GM19467 (cell line): ENCODE results near the gene CRTC1.

ENCODE experiments used
- ATAC-seq: cut with Tn5 transposase; IDR thresholded peaks from one replicate; pipeline ENCODE4 v1.9.1; 2021; ENCODE audit warnings: mild to moderate bottlenecking, moderate library complexity; ENCODE audit not compliant: unreplicated experiment

CRTC1 gene

GRCh38 chr19:18780631-18781030 is 97.2 kb downstream of the CRTC1 start:
- ATAC-seq = no peak

- no peak for ATAC-seq
Measured at GRCh38 chr19:18781047-18781600, 97.6 kb downstream of the CRTC1 start.

DNA sequence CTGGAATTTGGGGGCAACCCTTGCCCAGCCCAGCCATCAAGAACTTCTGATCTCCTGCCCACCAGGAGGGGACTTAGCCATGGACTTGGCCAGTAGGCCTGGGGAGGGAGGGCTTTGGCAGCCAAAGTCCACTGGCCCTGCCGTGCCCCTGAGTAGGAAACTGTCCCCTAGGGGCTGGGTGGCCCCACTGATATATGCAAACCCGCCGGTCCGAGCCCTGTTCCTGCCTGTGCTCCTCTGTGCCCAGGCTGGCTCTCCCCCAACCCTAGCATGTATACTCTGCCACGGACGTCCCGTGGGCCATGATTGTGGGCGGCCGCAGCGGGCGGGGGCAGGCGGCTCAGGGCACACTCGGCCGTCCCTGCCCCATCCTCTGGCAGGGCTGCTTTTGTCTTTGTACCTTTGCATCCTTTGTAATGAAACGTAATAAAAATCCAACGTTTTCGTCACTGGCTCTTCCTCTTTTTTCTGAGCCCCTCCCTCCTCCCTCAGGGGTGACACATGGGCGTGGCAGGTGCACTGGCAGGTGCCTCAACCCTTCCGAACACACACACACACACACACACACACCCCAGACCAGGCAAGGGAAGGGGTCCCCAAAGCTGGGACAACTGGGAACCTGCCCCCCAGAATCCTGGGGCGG is 98.5 kb downstream of the CRTC1 start:
- no peak for ATAC-seq

GRCh38 chr19:18782559-18783225 is 99.2 kb downstream of the CRTC1 start:
- no peak for ATAC-seq

- ATAC-seq = no peak
Measured at GRCh38 chr19:18783958-18784785, 100.7 kb downstream of the CRTC1 start.

DNA sequence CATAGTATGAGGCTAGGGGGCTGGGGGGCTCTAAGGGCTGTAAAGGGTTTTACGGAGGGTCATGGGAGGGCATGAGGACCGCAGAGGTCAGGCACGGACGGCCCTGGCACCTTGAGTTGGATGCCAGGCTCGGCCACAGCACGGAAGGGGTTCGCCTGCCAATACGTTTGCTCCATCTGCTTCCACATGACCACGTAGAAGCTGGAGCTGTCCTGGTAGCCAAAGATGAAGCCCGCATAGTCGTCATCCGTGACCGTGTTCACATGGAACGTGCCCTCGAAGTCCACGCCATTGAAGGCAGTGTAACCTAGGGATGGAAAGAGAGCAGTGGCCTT is 101.3 kb downstream of the CRTC1 start:
- no peak for ATAC-seq

- no peak for ATAC-seq
Measured at GRCh38 chr19:18785179-18786124, 102.0 kb downstream of the CRTC1 start.

DNA sequence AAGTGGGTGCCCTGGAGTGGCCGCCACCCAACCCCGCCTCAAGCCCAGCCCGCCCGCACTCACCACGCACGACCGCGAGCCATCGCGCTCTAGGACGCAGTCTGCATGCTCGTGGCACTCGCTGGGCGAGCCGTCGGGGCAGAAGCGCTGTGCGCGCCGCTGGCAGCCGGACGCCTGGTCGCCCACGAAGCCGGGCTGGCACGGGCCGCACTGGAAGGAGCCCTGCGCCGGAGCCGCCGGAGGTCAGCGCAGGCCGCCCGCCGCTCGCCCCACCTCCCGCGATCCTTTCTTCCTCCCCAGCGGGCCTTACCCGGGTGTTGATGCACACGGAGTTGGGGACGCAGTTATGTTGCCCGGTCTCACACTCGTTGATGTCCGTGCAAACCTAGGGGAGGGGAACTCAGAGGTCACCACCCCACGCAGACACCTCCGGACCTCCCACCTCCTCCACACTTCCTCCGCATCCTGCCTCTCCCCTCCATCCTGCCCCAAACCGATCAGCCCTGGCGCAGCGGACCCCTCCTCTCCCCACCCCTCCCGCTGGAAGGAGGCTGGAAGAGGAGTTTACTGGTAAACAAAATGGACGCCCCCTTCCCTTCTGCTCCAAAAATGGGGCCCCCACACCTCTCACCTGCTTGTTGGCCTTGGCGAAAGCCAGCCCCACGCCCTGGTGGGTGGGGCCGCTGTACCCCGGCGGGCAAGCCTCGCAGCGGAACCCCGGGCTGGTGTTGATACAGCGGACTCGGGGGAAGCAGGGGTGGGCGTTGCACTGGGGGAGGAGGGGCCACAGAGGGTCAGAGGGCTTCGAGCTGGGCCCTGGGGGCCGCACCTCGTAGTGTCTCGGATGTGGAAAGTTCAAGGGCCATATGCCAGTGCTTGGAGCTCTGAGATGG is 105.3 kb downstream of the CRTC1 start:
- no peak for ATAC-seq

DNA sequence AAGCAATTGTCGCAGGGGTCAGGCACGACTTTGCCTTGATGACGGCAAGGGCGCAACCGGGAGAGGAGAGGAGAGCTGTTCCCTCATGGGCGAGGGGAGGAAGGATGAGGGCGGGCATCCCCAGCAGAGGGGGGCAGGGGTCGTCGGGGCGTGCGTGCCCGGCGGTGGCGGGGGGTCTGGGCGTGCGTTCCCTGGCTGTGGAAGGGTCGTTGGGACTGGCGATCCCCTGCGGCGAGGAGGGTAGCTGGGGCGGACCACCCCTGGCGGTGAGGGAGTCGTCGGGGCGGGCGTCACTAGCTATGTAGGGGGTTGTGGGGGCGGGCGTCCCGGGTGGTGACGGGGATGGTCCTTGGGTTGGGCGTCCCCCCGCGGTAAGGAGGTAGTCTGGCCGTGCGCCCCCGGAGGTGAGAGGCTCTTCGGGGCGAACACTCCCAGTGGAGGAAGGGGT is 106.0 kb downstream of the CRTC1 start:
- no peak for ATAC-seq

GRCh38 chr19:18789883-18790565 is 106.5 kb downstream of the CRTC1 start:
- ATAC-seq = no peak

GRCh38 chr19:18790566-18791314 is 107.3 kb downstream of the CRTC1 start, which contains the start of gene COMP:
Gene COMP (minus strand): TSS chr19:18791305. CDS start chr19:18791269, 36 bp downstream.
- no peak for ATAC-seq

DNA sequence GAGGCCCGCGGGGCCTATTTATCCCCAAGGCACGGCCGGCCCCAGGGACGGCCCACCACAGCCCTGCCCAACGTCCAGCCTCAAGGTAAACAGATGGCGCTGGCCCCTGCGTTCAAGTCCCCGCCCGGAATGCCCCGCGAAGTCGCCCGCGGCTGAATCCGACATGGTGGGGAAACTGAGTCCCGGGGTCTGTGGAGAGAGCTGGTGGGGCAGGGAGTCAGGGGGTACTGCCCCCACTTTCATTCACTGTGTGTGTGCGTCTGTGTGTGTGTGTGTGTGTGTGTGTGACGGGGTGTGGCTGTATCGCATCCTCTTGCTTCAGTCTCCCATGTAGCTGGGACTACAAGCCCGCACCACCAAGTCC is 107.8 kb downstream of the CRTC1 start:
- no peak for ATAC-seq

DNA sequence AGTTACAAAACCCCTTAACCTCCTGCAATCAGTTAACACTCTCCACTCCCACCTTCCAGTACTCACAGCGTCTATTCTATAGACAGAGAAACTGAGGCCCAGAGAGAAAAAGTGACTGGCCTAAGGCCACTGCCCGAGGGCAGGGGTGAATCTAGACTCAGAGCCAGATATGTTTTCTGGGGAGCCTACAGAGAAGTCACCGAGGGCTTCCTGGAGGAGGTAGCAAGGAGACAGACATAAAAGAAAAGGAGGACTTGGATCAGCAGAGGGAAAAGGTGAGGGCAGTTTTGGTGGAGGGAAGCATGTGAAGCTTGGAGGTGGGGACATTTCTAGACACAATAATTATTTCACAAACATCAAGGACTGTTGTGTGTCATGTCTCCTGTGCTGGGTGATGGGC is 109.2 kb downstream of the CRTC1 start:
- ATAC-seq = no peak

GRCh38 chr19:18793144-18794028 is 109.9 kb downstream of the CRTC1 start:
- ATAC-seq = no peak

- ATAC-seq = no peak
Measured at GRCh38 chr19:18794029-18794313, 110.5 kb downstream of the CRTC1 start.

DNA sequence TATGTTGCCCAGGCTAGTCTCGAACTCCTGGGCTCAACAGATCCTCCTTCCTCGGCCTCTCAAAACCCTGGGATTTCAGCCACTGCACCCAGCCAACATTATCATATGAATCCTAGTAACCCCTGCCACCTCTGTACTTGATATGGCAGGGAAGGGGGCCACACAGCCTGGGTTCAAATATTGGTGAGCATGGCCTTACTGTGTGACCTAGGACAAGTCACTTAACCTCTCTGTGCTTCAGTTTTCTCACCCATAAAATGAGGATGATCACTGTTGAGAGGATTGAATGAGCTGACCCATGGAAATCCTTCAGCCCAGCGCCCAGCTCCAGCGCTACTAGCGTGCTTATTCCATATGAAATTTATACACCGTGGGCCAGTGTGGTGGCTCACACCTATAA is 111.2 kb downstream of the CRTC1 start:
- no peak for ATAC-seq

DNA sequence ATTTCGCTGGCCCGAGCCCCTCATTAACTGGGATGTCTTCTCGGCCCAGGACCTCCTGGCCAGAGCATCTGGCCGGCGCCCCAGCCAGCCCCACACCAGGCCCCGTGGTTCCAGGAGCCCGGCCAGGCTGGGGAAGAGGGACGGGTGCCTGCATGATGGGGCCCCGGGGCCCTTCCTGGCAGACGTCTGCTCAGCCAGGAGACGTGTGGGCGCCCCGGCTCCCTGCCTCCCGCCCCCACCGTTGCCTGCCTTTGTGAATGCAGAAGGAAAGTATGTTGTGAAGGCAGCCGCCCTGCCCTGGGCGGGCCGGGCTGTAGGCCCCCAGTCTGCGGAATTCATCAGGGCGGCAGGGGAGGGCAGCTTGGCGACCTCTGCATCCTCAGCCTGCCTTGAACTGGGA is 112.1 kb downstream of the CRTC1 start:
- ATAC-seq = no peak
